Fibroblast of lung (primary cell): ENCODE data around the gene LRCH2. TPM values are rescaled to one million over a fixed set of nuclear protein-coding genes. Genes with fewer than 3 reads are reported as not detected.
A peak's percentile ranks its signal among the peaks of the same experiment; 100 is the strongest.

Experiments used
- DNase-seq, 2 donors: peaks; one replicate each; pipeline versions ENCODE4 v3.0.0 to v3.0.0-alpha.2; 2010; ENCODE audit warnings: low read depth in 2 of 2
- H2AFZ ChIP-seq: 2 replicates; pipeline ENCODE4 v1.5.1; 2012; ENCODE audit warnings: low read length, control low read depth, inconsistent platforms
- H3K27ac ChIP-seq: 2 replicates; pipeline ENCODE4 v1.5.1; 2011; ENCODE audit warnings: low read length, control low read depth; ENCODE audit not compliant: insufficient read depth
- H3K27me3 ChIP-seq: 2 replicates; pipeline ENCODE4 v1.5.1; 2011; ENCODE audit warnings: mild to moderate bottlenecking, low read length; ENCODE audit not compliant: control insufficient read depth, insufficient read depth
- H3K36me3 ChIP-seq: 2 replicates; pipeline ENCODE4 v1.5.1; 2011; ENCODE audit warnings: low read length; ENCODE audit not compliant: control insufficient read depth, insufficient read depth
- H3K4me1 ChIP-seq: 2 replicates; pipeline ENCODE4 v1.5.1; 2011; ENCODE audit warnings: low read length; ENCODE audit not compliant: control insufficient read depth, insufficient read depth; ENCODE audit errors: extremely low read depth
- H3K4me2 ChIP-seq: 2 replicates; pipeline ENCODE4 v1.5.1; 2011; ENCODE audit warnings: low read length, control low read depth; ENCODE audit not compliant: insufficient read depth; ENCODE audit errors: extremely low read depth
- H3K4me3 ChIP-seq, 4 experiments: fragments of 200-600 bp in 1 of 4; sonication (generic) in 1 of 4; replicated peaks in 1 of 4; 2 replicates each; pipeline ENCODE4 v1.5.1; 2011 to 2016; ENCODE audit warnings: low read length in 4 of 4, low read depth in 3 of 4, mild to moderate bottlenecking in 3 of 4, control low read depth in 2 of 4, inconsistent platforms in 1 of 4, mixed read lengths in 1 of 4; ENCODE audit not compliant: insufficient read depth in 1 of 4; ENCODE audit errors: control extremely low read depth in 1 of 4
- H3K79me2 ChIP-seq: 2 replicates; pipeline ENCODE4 v1.5.1; 2012; ENCODE audit warnings: mild to moderate bottlenecking, low read length, inconsistent platforms; ENCODE audit not compliant: control insufficient read depth, insufficient read depth
- H3K9ac ChIP-seq: 2 replicates; pipeline ENCODE4 v1.5.1; 2011; ENCODE audit warnings: mild to moderate bottlenecking, low read length, control low read depth; ENCODE audit not compliant: insufficient read depth
- H3K9me3 ChIP-seq: 2 replicates; pipeline ENCODE4 v1.5.1; 2012; ENCODE audit warnings: low read depth, low read length; ENCODE audit not compliant: control insufficient read depth, insufficient read depth
- H4K20me1 ChIP-seq: 2 replicates; pipeline ENCODE4 v1.5.1; 2011; ENCODE audit warnings: low read length; ENCODE audit not compliant: control insufficient read depth, insufficient read depth; ENCODE audit errors: extremely low read depth
- EZH2 ChIP-seq: IDR thresholded peaks from 2 replicates; pipeline ENCODE4 v1.5.1; 2012; ENCODE audit warnings: low read length, control low read depth, mild to moderate bottlenecking; ENCODE audit errors: missing control alignments
- polyA plus RNA-seq, 2 donors: library from polyadenylated mRNA; depleted of rRNA in 1 of 2; stranded (reverse) in 1 of 2; unstranded in 1 of 2; fragments of >200 nt; gene quantifications; 2 replicates each; pipeline ENCODE4 v1.2.1, GENCODE V29; 2011 to 2012; ENCODE audit warnings: missing spikeins in 1 of 2
- total RNA-seq: library from RNA; depleted of rRNA; stranded (reverse); fragments of >200 nt; gene quantifications from 2 replicates; pipeline ENCODE4 v1.2.1, GENCODE V29; 2014
- TF ChIP-seq, protein P1 (sequence below), 2 donors: IDR thresholded peaks in 1 of 2; conservative IDR thresholded peaks in 1 of 2; 1 replicate in 1 of 2; 2 replicates in 1 of 2; pipeline ENCODE4 v1.5.1; 2011 to 2012; ENCODE audit warnings: low read length in 2 of 2, control low read depth in 1 of 2, inconsistent platforms in 1 of 2, low read depth in 1 of 2, mild to moderate bottlenecking in 1 of 2

The LRCH2 gene
- total and polyA plus RNA-seq, 2 donors (not counting 1 experiment from before 2014, with no cell fraction given) = 7.9 to 19.5 TPM

DNA sequence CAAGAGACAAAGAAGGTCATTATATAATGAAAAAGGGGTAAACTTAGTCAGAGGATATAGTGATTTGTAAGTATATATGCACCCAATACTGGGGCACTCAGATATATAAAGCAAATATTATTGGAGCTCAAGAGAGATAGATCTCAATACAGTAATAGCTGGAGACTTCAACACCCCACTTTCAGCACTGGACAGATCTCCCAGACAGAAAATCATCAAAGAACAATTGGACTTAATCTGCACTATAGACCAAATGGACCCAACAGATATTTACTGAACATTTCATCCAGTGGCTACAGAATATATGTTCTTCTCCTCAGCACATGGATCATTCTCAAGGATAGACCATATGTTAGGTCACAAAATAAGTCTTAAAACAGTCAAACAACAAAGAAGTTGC is 91.8 kb downstream of the LRCH2 start:
- no peak overlapping the region for H3K27ac ChIP-seq
- H3K4me1 ChIP-seq = no peaks in the 10 kb centered on the region
- no peaks in the 10 kb centered on the region for H3K27me3 ChIP-seq
- H3K4me2 ChIP-seq = no peak overlapping the region
- no peaks in the 10 kb centered on the region for H3K36me3 ChIP-seq
- no peak overlapping the region for H2AFZ ChIP-seq
- no peaks in the 10 kb centered on the region for H3K79me2 ChIP-seq
- no peak for TF ChIP-seq EZH2
- TF ChIP-seq, protein P1, sequence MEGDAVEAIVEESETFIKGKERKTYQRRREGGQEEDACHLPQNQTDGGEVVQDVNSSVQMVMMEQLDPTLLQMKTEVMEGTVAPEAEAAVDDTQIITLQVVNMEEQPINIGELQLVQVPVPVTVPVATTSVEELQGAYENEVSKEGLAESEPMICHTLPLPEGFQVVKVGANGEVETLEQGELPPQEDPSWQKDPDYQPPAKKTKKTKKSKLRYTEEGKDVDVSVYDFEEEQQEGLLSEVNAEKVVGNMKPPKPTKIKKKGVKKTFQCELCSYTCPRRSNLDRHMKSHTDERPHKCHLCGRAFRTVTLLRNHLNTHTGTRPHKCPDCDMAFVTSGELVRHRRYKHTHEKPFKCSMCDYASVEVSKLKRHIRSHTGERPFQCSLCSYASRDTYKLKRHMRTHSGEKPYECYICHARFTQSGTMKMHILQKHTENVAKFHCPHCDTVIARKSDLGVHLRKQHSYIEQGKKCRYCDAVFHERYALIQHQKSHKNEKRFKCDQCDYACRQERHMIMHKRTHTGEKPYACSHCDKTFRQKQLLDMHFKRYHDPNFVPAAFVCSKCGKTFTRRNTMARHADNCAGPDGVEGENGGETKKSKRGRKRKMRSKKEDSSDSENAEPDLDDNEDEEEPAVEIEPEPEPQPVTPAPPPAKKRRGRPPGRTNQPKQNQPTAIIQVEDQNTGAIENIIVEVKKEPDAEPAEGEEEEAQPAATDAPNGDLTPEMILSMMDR (conservative IDR thresholded peaks at IDR 0.05 in 1 of 2, IDR thresholded peaks at IDR 0.05 in 1 of 2; ENCODE audit: low read depth in 1 of 2, low read length in 2 of 2) = no peak
- no peak overlapping the region for H3K4me3 ChIP-seq
- H4K20me1 ChIP-seq = no peaks in the 10 kb centered on the region
- no peak for DNase-seq
- H3K9me3 ChIP-seq = no peaks in the 10 kb centered on the region
- H3K9ac ChIP-seq = no peak overlapping the region

DNA sequence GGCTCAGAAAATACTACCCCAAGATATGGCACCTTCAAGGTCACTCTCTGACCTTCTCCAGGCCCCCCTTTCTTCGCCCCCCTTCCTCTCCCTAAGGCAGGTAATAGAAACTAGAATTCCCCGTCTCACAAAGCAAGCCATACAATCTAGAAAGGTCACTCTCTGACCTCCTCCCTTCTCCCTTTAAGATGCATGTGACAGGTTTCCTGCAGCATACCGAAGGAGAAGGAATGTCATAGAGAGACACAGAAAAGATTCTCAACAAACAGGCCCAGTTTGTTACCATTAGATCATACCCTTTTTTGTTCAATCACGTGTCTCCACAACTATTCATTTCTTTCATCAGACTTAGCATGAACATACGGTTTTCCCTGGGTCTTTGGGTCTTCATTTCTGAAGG is 95.9 kb downstream of the LRCH2 start:
- H3K4me3 ChIP-seq = no peak overlapping the region
- H3K27ac ChIP-seq = no peak overlapping the region
- no peak for DNase-seq
- no peak overlapping the region for H3K9ac ChIP-seq
- no peaks in the 10 kb centered on the region for H3K4me1 ChIP-seq
- H3K36me3 ChIP-seq = no peaks in the 10 kb centered on the region
- H3K9me3 ChIP-seq = no peaks in the 10 kb centered on the region
- TF ChIP-seq, protein P1 (conservative IDR thresholded peaks at IDR 0.05 in 1 of 2, IDR thresholded peaks at IDR 0.05 in 1 of 2; ENCODE audit: low read depth in 1 of 2, low read length in 2 of 2) = no peak
- TF ChIP-seq EZH2 = no peak
- no peak overlapping the region for H2AFZ ChIP-seq
- H3K79me2 ChIP-seq = no peaks in the 10 kb centered on the region
- H3K4me2 ChIP-seq = no peak overlapping the region
- no peaks in the 10 kb centered on the region for H3K27me3 ChIP-seq
- no peaks in the 10 kb centered on the region for H4K20me1 ChIP-seq

GRCh38 chrX:115134382-115134781 is 99.5 kb downstream of the LRCH2 start:
- Histone ChIP-seq H3K4me1 (no peaks in the 10 kb centered on the region), H3K79me2 (no peaks in the 10 kb centered on the region), H4K20me1 (no peaks in the 10 kb centered on the region), H3K4me3 (no peak overlapping the region), H2AFZ (no peak overlapping the region), H3K27ac (no peak overlapping the region), H3K9ac (no peak overlapping the region), H3K4me2 (no peak overlapping the region), H3K9me3 (no peaks in the 10 kb centered on the region), H3K27me3 (no peaks in the 10 kb centered on the region), H3K36me3 (no peaks in the 10 kb centered on the region)
- DNase-seq = peak in 1 of 2 donors; percentile 5
- no peak for TF ChIP-seq EZH2
- TF ChIP-seq, protein P1 (conservative IDR thresholded peaks at IDR 0.05 in 1 of 2, IDR thresholded peaks at IDR 0.05 in 1 of 2; ENCODE audit: low read depth in 1 of 2, low read length in 2 of 2) = no peak
